SK-N-SH (cell line): ENCODE data around the gene S100A5.

Source experiments
- FOXJ3 ChIP-seq: sonication (generic); formaldehyde crosslinking; IDR thresholded peaks from 2 replicates; pipeline ENCODE4 v1.5.1; 2020; ENCODE audit warnings: mild to moderate bottlenecking, missing genetic modification reagents
- GATA2 ChIP-seq: sonication (generic); formaldehyde crosslinking; IDR thresholded peaks from 2 replicates; pipeline ENCODE4 v1.5.0; 2020; ENCODE audit warnings: mild to moderate bottlenecking, missing genetic modification reagents
- NRF1 ChIP-seq: IDR thresholded peaks from 2 replicates; pipeline ENCODE4 v1.6.1; 2012; ENCODE audit warnings: low read depth, mild to moderate bottlenecking, low read length
- POLR2AphosphoS5 ChIP-seq: IDR thresholded peaks from 2 replicates; pipeline ENCODE4 v1.6.1; 2012; ENCODE audit warnings: low read depth, low read length
- RCOR1 ChIP-seq: fragments of 150-350 bp; IDR thresholded peaks from 2 replicates; pipeline ENCODE4 v1.6.1; 2017; ENCODE audit warnings: antibody characterized with exemption, low read length
- RFX5 ChIP-seq: IDR thresholded peaks from 2 replicates; pipeline ENCODE4 v1.6.1; 2012; ENCODE audit warnings: mild to moderate bottlenecking, improper control_type of control experiment, low read length
- SIN3A ChIP-seq: IDR thresholded peaks from 2 replicates; pipeline ENCODE4 v1.6.1; 2012; ENCODE audit warnings: low read depth, mild to moderate bottlenecking, low read length, moderate library complexity, borderline replicate concordance
- TF ChIP-seq, protein P1 (sequence below): fragments of 200-600 bp; sonication (generic); IDR thresholded peaks from 2 replicates; pipeline ENCODE4 v1.6.1; 2017; ENCODE audit warnings: antibody characterized with exemption, mild to moderate bottlenecking, moderate library complexity
- TF ChIP-seq, protein P2 (sequence below): IDR thresholded peaks from 2 replicates; pipeline ENCODE4 v1.6.1; 2012; ENCODE audit warnings: mild to moderate bottlenecking, low read depth, low read length, moderate library complexity
- TF ChIP-seq, protein P3 (sequence below): IDR thresholded peaks from 2 replicates; pipeline ENCODE4 v1.4.0; 2012; ENCODE audit warnings: low read depth, borderline replicate concordance

GRCh38 chr1:153566414-153567371, 26.0 kb upstream of the S100A5 start:
- TF ChIP-seq, protein P1, sequence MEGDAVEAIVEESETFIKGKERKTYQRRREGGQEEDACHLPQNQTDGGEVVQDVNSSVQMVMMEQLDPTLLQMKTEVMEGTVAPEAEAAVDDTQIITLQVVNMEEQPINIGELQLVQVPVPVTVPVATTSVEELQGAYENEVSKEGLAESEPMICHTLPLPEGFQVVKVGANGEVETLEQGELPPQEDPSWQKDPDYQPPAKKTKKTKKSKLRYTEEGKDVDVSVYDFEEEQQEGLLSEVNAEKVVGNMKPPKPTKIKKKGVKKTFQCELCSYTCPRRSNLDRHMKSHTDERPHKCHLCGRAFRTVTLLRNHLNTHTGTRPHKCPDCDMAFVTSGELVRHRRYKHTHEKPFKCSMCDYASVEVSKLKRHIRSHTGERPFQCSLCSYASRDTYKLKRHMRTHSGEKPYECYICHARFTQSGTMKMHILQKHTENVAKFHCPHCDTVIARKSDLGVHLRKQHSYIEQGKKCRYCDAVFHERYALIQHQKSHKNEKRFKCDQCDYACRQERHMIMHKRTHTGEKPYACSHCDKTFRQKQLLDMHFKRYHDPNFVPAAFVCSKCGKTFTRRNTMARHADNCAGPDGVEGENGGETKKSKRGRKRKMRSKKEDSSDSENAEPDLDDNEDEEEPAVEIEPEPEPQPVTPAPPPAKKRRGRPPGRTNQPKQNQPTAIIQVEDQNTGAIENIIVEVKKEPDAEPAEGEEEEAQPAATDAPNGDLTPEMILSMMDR: no peak
- no peak for TF ChIP-seq RCOR1
- peak; percentile 78 for TF ChIP-seq POLR2AphosphoS5
- no peak for TF ChIP-seq FOXJ3
- TF ChIP-seq RFX5: no peak
- TF ChIP-seq, protein P2, sequence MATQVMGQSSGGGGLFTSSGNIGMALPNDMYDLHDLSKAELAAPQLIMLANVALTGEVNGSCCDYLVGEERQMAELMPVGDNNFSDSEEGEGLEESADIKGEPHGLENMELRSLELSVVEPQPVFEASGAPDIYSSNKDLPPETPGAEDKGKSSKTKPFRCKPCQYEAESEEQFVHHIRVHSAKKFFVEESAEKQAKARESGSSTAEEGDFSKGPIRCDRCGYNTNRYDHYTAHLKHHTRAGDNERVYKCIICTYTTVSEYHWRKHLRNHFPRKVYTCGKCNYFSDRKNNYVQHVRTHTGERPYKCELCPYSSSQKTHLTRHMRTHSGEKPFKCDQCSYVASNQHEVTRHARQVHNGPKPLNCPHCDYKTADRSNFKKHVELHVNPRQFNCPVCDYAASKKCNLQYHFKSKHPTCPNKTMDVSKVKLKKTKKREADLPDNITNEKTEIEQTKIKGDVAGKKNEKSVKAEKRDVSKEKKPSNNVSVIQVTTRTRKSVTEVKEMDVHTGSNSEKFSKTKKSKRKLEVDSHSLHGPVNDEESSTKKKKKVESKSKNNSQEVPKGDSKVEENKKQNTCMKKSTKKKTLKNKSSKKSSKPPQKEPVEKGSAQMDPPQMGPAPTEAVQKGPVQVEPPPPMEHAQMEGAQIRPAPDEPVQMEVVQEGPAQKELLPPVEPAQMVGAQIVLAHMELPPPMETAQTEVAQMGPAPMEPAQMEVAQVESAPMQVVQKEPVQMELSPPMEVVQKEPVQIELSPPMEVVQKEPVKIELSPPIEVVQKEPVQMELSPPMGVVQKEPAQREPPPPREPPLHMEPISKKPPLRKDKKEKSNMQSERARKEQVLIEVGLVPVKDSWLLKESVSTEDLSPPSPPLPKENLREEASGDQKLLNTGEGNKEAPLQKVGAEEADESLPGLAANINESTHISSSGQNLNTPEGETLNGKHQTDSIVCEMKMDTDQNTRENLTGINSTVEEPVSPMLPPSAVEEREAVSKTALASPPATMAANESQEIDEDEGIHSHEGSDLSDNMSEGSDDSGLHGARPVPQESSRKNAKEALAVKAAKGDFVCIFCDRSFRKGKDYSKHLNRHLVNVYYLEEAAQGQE: 0 out of 2 replicates have a peak, but pooled peaks have one; percentile 44
- no peak for TF ChIP-seq GATA2
- TF ChIP-seq NRF1: no peak
- peak; percentile 88; the same call in 1 of the 2 replicates for TF ChIP-seq SIN3A
- TF ChIP-seq, protein P3, sequence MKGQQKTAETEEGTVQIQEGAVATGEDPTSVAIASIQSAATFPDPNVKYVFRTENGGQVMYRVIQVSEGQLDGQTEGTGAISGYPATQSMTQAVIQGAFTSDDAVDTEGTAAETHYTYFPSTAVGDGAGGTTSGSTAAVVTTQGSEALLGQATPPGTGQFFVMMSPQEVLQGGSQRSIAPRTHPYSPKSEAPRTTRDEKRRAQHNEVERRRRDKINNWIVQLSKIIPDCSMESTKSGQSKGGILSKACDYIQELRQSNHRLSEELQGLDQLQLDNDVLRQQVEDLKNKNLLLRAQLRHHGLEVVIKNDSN: no peak
